Smooth muscle cell of the brain vasculature (primary cell): Measurements from ENCODE around the gene TENM3.
A peak's percentile ranks its signal among the peaks of the same experiment; 100 is the strongest.
"Not testable (repeated sequence)": the region's sequence is repeated elsewhere in the genome, so short reads cannot be mapped to it uniquely, and the experiment has no call there.

Experiments
- DNase-seq: peaks from one replicate; pipeline ENCODE4 v3.0.0-alpha.2; 2012; ENCODE audit warnings: low read depth, low spot score

Gene TENM3

DNA sequence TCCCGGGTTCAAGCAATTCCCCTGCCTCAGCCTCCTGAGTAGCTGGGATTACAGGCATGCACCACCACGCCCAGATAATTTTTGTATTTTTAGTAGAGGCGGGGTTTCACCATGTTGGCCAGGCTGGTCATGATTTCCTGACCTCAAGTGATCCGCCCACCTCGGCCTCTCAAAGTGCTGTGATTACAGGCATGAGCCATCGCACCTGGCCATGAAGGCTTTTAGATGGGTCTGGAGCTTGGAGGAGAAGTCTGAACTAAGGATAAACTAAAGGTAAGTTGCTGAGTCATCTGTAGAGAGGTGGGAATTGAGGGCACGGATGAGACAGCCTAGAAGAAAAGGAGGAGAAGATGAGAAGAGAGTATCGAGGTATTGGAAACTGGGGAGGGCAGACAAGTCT lies at the start of gene TENM3:
TSS of gene TENM3 (plus strand) at position 199 of the 400 bp plus-strand sequence. CDS start 80,619 bp downstream, outside the sequence.
- DNase-seq = not testable (repeated sequence)

DNA sequence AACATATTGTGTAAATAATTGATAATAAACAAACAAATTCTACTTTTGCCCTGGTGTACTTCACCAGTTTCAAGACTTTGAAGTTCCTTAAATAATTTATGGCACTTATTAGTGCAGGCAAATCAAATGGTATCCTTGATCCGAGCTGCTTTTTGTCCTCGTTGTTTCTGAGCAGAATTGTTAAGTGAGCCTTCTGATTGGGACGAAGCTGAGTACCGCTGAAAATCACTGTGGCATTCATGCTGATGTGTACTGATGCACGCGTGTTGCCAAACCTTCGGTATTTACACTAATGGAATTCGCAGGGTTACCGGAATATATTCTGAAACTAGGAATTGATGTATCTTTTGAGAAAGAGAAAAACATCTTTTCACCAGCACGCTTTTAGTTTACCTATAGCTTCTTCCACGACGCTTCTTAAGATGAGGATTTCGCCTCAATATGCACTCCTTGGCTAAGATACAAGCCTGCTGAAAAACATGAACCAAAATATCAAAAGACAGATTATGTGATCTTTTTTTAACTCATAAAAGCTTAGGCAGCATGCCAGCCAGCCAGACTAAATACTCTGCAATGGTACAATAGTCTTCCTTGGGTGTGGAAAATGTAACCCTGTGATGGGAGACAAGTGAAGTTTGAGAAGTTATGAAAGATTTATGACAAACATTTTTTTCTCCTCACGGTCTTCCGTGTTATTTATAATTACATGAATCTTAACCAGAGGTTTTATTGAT lies 48.9 kb upstream of the TENM3 start:
- DNase-seq = no peak

DNA sequence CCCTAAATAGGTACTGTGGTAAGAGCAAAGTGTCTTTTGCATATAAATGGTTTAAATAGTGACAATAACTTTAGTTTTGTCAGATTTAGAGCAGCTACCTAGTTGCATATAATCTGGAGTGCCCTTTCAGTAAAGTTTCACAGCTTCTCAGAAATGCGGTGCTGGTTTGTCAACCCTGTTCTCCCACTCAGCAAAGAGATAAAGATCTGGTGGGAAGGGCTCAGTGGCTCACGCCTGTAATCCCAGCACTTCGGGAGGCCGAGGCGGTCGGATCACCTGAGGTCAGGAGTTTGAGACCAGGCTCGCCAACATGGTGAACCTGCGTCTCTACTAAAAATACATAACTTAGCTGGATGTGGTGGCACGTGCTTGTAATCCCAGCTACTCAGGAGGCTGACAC lies 45.6 kb upstream of the TENM3 start:
- no peak for DNase-seq

DNA sequence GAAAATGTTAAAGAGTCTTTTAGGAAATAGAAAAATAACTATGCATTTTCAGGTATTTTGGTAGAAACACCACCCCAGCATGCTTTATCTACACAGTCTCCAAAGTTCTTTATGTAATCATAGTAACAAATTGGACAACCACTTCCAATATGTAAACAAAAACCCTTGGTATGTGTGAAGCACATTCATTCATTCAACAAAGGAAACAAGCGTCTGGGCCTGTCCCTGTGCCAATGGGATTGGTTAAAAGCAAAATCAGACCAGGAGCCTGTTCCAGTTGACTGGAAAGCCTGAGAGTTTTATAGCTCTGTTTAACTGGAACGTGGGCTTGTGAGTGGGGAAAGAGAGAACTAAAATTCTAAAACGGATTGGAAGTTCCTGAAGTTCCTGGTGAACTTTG lies 41.3 kb upstream of the TENM3 start:
- DNase-seq = no peak

DNA sequence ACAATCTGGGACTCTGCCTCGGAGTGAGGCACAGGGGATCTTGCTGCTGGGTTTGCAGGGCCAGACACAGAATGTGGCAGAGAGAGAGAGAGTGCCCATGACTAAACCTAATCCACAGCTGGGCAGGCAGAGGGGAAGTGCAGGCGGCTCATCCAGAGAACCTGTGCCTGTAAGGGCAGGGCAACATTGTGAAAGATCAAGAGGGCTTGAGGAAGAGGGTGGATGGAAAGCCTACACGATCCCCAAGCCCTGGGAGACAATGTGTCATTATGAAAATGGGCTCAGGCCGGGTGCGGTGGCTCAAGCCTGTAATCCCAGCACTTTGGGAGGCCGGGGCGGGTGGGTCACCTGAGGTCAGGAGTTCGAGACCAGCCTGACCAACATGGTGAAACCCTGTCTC lies 40.6 kb upstream of the TENM3 start:
- no peak for DNase-seq

DNA sequence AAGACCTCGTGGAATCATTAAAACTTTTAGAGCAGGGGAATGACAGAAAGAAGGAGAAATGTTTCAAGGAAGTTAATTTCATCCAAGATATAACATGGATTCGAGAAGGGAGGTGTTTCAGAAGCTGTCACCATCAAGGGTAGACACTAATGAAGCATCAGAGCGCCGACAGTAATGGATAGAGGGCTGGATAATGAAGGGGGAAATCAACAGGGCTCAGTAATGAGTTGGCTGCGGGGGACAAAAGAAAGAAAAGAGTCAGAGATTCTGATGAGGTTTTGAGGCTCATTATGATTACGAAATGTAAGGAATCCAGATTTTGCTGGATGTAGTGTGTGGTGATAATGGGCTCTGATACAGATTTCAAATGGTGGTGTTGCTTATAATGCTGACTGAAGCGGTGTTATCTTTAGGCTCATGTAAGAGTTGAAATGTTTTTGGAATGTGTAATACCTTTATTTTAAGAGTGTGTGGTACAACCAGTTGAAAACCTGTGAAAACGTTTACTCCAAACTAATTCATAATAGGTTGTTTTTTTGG lies 39.3 kb upstream of the TENM3 start:
- no peak for DNase-seq

DNA sequence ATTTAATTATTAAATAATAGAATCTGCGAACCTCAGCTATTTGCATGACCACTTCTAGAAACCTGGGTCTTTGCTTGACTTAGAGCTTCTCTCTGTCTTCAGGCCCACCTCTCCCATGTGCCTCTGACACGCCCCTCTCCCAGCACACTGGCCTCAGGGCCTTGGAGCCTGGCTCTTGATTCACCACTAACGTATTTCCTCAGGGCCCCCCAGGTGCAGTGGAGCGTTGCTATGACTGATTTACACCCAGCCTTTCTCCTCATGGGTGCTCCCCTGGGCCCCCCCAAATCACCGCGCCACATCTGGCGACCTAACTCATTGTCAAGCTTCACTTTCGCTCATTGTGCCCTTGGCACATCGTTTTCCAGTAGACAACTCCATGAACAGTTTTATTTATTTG lies 37.9 kb upstream of the TENM3 start:
- DNase-seq = no peak

DNA sequence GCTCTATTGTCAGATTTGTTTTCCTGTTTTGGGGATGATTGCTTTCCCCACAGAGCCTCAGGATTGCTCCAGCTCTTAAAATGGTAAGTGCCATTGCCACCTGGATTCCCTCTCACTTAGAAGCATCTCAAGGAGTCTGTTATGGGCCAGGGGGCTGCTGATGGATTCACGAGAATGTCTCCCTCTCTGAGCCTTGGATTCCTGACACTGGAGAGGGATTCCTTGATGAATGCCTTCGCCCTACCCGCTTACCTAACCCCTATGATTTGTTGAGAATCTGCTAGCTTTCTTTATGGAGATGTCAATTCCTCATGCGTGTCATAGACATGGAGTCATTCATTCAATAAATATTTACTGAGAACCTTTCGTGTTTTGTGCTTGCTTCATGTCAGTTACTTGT lies 36.9 kb upstream of the TENM3 start:
- no peak for DNase-seq

DNA sequence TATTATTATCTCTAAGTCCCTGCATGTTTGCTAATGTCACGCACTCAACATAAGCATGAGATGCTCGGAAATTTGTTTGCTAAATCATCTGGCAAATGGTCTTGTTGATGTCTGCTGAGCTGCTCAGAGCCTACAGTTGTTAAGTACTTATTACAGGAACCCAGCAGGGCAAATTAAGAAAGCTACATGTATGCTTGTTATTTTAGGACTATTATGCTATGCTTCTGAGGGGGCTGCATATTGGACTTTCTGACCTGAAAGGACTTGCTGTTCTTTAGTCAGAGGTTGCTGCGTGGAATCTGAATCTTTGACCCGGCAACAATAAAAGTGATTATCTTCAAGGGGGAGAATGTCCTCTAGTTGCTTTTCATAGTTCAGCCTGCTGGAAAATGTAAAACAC lies 36.3 kb upstream of the TENM3 start:
- no peak for DNase-seq

DNA sequence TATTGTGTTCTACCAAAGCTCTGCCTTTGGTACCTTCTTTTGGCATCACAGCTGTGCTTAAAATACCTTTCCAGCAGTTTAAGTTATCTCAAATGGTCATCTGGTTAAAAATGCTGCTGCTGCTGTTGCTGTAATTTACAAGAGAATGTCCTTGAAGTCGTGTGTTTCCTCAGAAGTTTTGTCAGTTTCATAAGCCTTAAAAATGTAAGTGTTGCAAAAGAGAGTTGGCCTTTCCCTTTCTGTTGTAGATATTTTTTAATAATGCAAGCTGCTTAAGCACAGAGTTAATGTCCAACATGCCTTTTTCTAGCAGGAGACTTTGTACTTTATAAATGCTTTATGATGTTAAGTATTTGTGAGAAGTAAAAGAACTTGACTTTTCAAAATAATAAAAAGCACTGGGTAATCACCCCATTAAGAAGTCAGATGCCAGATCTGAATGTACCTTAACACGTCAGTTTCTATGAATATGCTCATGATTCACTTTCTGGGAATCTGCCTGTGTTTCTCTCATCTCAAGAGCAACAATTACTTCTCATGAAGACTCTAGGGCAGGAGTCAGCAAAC lies 35.3 kb upstream of the TENM3 start:
- DNase-seq = peak; percentile 41

DNA sequence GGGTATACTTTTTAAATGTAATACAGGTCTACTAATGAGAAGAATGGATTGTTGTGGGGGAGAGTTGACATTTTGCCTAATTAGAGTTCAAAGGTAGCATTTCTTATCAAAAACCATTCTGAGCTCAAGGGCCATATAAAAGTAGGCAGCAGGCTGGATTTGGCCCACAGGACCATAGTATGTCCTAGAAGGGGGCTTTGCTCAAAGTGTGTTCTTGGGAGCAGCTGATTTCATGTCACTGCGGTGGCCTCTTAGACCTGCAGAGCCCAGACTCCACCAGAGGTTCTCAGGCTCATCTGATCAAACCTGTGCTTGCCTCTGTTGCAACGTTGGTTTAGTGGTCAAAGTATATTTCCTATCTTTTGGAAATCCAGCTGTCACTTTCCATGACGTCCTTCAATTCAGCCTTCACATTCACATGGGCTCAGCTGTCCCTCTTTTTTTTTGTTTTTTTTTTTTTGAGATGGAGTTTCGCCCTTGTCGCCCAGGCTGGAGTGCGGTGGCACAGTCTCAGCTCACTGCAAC lies 34.6 kb upstream of the TENM3 start:
- no peak for DNase-seq

DNA sequence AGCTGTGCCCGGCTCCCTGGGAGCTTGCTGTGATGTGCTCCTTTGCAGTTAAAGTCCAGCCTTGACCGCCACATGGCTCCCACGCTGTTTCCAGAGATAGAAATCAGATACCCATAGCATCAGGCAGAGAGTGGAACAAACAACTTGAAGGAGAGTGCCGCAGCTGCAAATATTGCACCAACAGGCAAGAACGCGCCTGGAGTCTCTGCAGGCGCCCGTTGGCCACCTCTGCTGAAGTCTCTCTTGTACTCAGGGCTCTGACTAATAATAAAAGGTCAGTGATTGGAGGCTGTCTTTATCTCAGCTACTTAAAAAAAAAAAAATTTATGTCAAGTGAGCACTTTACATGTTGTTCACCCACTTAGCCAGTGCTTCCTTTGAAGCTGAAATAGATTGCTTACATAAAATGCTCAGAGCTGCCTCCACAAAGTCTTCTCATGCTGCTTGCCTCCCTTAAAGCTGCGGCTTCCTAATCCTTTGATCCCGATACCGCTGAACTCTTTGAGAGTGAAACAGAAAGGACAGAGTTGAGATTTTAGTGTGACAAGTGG lies 30.9 kb upstream of the TENM3 start:
- peak; percentile 36 for DNase-seq

DNA sequence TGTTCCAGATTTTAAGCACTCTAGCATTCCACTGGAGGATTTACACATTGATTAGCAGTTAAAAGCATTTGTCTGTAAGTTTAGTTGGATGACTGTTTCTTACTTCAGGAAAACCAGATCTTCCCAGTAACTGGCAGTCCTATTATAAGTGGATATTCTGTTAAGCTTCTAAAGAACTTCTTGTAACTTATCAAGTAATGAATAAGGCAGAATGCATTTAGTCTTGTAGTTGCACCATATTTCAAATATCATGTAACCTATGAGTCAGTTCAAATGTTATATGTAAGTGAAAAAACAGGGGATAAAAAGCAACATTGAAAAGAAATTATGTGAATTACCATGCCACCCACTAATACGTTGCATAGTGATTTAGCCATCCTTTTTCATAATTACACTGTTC lies 30.2 kb upstream of the TENM3 start:
- no peak for DNase-seq

DNA sequence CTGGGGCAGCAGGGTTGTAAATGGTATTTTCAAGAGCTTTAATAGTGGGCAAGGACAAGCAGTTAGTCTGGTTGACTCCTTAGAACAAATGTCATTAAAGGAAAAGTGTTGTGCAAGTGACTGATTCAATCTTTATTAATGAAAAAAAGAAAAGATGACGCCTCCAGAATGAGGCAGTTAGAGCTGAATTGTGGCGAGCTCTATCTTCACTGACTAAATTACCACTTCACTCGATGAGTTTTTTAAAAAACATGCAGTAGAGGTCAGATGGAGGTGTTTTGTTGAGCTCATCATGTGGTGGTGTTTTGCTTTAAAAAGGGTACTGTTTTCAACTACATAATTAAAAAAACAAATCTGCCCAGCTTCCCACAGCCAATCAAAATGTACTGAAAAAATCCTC lies 28.1 kb upstream of the TENM3 start:
- no peak for DNase-seq

DNA sequence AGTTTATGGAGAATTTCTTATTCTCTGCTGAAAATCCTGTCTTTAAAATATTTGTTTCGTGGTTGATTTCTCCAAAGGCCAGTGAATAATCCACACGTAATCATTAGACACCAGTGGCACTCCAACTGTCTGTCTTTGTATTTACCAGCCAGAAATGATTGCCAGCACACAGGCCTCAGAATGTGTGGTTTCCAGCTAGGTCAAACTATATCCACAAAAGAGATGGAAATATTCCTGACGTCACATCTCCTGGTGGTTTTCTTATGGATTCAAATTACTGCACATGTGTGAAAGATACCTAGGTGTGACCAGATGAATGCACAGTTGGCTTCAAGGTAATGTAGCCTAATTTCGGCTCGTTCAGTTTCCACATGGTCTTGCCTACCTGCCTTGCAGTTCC lies 27.2 kb upstream of the TENM3 start:
- DNase-seq = no peak

DNA sequence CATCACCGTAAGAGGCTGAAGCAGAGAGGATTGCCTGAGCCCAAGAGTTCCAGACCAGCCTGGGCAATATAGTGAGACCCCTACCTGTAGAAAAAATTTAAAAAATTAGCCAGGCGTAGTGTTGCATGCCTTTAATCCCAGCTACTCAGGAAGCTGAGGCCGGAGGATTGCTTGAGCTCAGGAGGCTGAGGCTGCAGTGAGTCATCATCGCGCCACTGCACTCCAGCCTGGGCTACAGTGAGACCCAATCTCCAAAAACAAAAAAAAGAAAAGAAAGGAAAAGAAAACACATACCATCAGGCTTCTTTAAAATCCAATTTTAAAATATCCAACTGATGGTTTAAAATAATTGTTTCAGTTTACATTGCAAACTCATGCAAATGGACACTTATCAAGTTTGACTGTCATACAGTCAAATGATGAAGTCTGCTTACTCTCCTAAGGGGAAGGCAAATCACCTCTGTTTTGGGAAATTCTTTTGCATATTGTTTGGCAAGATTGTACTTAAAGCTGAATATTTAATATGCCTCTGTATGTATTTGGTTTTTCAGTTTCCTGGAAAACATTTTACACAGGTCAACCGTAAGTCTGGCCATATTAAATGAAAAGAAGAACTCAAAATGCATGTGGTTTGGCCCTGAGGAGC lies 23.7 kb upstream of the TENM3 start:
- DNase-seq = no peak

DNA sequence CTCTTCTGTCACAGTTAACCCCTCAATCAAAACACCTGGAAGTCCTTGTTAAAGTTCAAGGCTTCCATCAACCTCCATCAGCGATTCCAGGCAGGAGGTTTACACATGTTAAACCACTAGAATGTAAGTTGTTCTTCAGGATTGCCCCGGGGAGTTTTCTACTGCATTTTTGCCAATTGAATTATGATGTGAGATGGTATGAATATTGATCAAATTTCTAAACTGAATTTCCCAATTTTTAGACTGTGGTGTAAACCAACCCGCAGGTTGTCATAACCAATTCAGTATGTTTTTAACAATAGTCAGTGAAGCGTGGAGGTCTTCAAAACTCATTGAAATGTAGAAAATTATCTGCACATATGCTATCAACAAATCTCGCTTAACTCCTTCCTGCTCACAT lies 21.2 kb upstream of the TENM3 start:
- DNase-seq = no peak

DNA sequence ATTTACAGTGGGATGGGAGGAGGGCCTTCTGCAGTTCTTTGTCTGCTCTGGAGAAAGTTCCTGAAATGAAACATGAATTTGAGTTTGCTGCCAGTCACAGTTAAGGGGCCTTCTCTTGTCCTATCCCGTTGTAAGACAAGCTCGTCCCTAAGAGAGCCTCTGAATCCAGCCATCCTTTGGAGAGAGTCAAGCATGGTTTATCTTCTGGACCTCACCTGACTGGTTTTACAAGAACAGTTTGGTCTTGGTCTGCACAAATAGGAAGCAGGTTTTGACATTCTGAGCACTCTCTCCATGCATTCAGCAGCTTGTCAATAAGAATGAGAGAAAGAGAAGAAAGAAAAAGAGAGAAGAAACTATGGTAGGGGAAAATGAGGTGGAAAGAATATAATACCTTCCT lies 20.4 kb upstream of the TENM3 start:
- DNase-seq = no peak

DNA sequence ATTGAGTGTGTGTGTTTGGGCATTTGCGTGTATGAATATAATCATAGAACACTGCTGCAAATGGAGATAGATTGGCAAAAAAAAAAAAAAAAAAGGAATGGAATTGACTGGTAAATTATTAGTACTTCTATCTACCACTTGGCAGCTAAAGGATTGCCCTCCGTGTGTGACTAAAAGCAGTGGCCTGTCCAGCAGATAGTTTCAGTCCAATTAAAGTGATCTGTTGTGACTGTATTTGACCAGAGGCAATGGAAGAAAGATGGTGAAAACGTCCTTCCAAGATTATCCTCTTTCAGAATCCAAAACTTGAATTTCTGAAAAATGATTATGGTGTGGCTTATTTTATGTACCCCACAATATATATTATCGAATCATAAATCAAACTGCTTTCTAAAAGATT lies 19.5 kb upstream of the TENM3 start:
- no peak for DNase-seq

DNA sequence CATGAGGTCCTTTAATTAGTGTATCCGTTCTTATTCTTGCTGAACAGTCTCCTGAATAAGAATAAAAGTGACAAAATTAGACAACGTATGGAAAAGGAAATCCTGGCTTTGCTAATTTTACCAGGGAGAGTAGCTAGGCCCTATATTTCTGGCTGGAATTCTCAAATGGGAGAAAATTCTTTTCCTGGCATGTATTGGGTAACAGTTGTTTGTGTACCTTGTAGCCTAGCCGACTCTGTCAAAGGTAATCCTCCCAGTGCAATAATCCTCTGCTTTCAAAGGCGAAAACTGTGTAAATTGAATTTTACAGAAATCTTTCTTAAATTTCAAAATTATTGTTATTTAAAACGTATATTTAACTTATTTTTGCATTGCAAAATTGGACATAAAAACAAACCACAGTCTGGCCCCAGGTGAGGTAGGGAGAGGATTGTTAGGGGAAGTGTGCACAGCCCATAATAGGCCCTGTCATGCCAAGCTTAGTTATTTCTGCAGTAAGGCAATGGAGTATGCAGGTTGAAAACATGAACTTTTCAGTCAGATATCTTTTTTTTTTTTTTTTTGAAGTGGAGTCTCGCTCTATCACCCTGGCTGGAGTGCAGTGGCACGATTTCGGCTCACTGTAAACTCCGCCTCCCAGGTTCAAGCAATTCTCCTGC lies 18.9 kb upstream of the TENM3 start:
- DNase-seq = no peak

DNA sequence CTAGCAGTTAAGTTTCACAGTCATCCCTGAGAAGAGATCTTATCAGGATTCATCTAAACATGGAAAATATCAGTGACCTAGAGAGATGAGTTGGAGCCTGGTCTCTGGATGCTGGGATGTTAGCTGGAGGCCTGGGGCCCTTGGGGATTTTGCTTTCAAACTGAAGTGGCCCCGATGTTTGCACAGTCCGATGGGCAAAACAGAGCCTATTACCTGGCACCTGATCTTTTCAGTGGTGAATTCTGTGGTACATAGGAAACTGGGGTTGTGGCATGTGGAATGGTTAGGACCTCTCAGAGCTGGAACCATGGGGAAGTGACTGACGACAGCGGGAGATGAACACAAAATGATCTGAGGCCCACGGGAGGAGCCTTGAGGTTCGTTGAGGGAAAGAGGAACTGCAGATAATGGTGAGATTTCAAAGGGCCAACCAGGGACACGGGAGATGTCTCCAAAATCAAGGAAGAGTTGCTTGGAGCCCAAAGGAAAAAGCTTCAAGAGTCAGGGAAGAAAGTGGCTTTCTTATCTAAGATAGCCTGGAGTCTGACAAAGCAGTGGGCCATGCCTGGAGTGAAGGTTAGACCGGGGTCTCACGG lies 17.8 kb upstream of the TENM3 start:
- no peak for DNase-seq
